K562 (cell line): ENCODE data around the gene SERPINB5. TPM values are rescaled to one million over a fixed set of nuclear protein-coding genes. Genes with fewer than 3 reads are reported as not detected.

Experiments used
- ATAC-seq: fragments of 200-7000 bp; cut with Tn5 transposase; 3 replicates; pipeline ENCODE4 v1.9.1; 2020; ENCODE audit warnings: moderate library complexity
- BruUV-seq: library from RNA; stranded (reverse); fragments of 400-500 nt; replicated peaks from 2 replicates; lab custom pipeline; 2021; lab: Mats Ljungman, UMichigan
- CTCF ChIA-PET: fragments of 300-600 bp; formaldehyde crosslinking; extraction: SDS; loops from one replicate; lab custom pipeline; 2021; ENCODE audit warnings: low intra/inter-chr PET ratio; lab: Yijun Ruan, JAX
- POLR2A ChIA-PET: fragments of 300-600, 350-650 bp; sonication (Branson Sonifier 250); formaldehyde crosslinking; extraction: SDS; loops from one replicate; lab custom pipeline; 2021; ENCODE audit warnings: antibody characterized with exemption, inconsistent platforms; lab: Yijun Ruan, JAX
- DNase-seq, 4 experiments: peaks; one replicate each; pipeline versions ENCODE4 v3.0.0 to v3.0.0-alpha.2; 2011 to 2018; ENCODE audit warnings: low spot score in 3 of 4, mixed read lengths in 3 of 4; ENCODE audit errors: extremely low read depth in 1 of 4
- FAIRE-seq: peaks from 2 replicates; lab custom pipeline; 2011; peaks lifted over from hg19 to GRCh38; lab: Jason Lieb, UNC
- H2AFZ ChIP-seq: 2 replicates; pipeline ENCODE4 v1.6.0; 2011; ENCODE audit warnings: low read depth, low read length, control low read depth, inconsistent platforms
- H3K27ac ChIP-seq: fragments of 200-600 bp; 3 replicates; pipeline ENCODE4 v1.8.0; 2011; ENCODE audit warnings: low read depth, mild to moderate bottlenecking, control low read depth, inconsistent platforms, low read length, moderate library complexity, mixed read lengths; ENCODE audit errors: extremely low read depth
- H3K27me3 ChIP-seq, 2 experiments: fragments of 300-600 bp in 1 of 2; 2 replicates in 1 of 2; 3 replicates in 1 of 2; pipeline versions ENCODE4 v1.6.0 to v1.8.0; 2011; ENCODE audit warnings: inconsistent platforms in 2 of 2, low read length in 2 of 2, mild to moderate bottlenecking in 1 of 2, mixed read lengths in 1 of 2, moderate library complexity in 1 of 2; ENCODE audit not compliant: control insufficient read depth in 2 of 2, insufficient read depth in 2 of 2
- H3K36me3 ChIP-seq: fragments of 300-600 bp; 3 replicates; pipeline ENCODE4 v1.8.0; 2011; ENCODE audit warnings: mild to moderate bottlenecking, low read length, inconsistent platforms; ENCODE audit not compliant: control insufficient read depth, insufficient read depth
- H3K4me1 ChIP-seq, 2 experiments: fragments of 200-600 bp in 1 of 2; replicated peaks in 1 of 2; 2 replicates in 1 of 2; 3 replicates in 1 of 2; pipeline versions ENCODE4 v1.5.1 to v1.8.0; 2011; ENCODE audit warnings: inconsistent platforms in 2 of 2, low read length in 2 of 2, mild to moderate bottlenecking in 1 of 2, mixed read lengths in 1 of 2, moderate library complexity in 1 of 2; ENCODE audit not compliant: control insufficient read depth in 2 of 2, insufficient read depth in 2 of 2
- H3K4me2 ChIP-seq: 2 replicates; pipeline ENCODE4 v1.6.1; 2011; ENCODE audit warnings: low read length, control low read depth, inconsistent platforms, mixed read lengths; ENCODE audit not compliant: insufficient read depth
- H3K4me3 ChIP-seq: fragments of 200-600 bp; sonication (generic), shearing (Covaris generic); 2 replicates; pipeline ENCODE4 v1.5.1; 2016; ENCODE audit warnings: control low read depth, inconsistent platforms
- H3K79me2 ChIP-seq: fragments of 200-600 bp; 3 replicates; pipeline ENCODE4 v1.8.0; 2011; ENCODE audit warnings: low read length, inconsistent platforms; ENCODE audit not compliant: control insufficient read depth, insufficient read depth
- H3K9ac ChIP-seq, 2 experiments: 2 replicates each; pipeline versions ENCODE4 v1.6.0 to v1.6.1; 2011; ENCODE audit warnings: low read depth in 2 of 2, low read length in 2 of 2, control low read depth in 1 of 2, inconsistent platforms in 1 of 2, mild to moderate bottlenecking in 1 of 2, mixed read lengths in 1 of 2; ENCODE audit not compliant: insufficient read depth in 1 of 2
- H3K9me1 ChIP-seq: one replicate; pipeline ENCODE4 v1.6.0; 2011; ENCODE audit warnings: inconsistent platforms, mild to moderate bottlenecking, low read length, moderate library complexity; ENCODE audit not compliant: control insufficient read depth, insufficient read depth
- H3K9me3 ChIP-seq: replicated peaks from 2 replicates; pipeline ENCODE4 v1.5.1; 2011; ENCODE audit warnings: low read depth, low read length, inconsistent platforms; ENCODE audit not compliant: control insufficient read depth, insufficient read depth
- H4K20me1 ChIP-seq: replicated peaks from 2 replicates; pipeline ENCODE4 v1.6.1; 2011; ENCODE audit warnings: low read length, inconsistent platforms, mixed read lengths; ENCODE audit not compliant: control insufficient read depth, insufficient read depth
- LARP7 ChIP-seq: fragments of 450-650 bp; IDR thresholded peaks from 2 replicates; pipeline ENCODE4 v1.6.1; 2016
- MTF1 ChIP-seq: fragments of 250-450 bp; sonication (Bioruptor Pico); IDR thresholded peaks from 2 replicates; pipeline ENCODE4 v1.9.0; 2021; ENCODE audit warnings: moderate library complexity, mild to moderate bottlenecking, inconsistent platforms, borderline replicate concordance
- MXI1 ChIP-seq: IDR thresholded peaks from 2 replicates; pipeline ENCODE4 v1.6.1; 2011; ENCODE audit warnings: low read depth, mild to moderate bottlenecking, improper control_type of control experiment, low read length
- NFXL1 ChIP-seq: fragments of 450-650 bp; formaldehyde crosslinking; IDR thresholded peaks from 2 replicates; pipeline ENCODE4 v1.4.0; 2021; ENCODE audit warnings: mild to moderate bottlenecking
- RCOR1 ChIP-seq, 2 experiments: IDR thresholded peaks; 2 replicates each; pipeline ENCODE4 v1.6.1; 2012; ENCODE audit warnings: low read depth in 2 of 2, low read length in 2 of 2, borderline replicate concordance in 1 of 2, improper control_type of control experiment in 1 of 2
- SMARCE1 ChIP-seq: fragments of 450-650 bp; IDR thresholded peaks from 2 replicates; pipeline ENCODE4 v1.7.1; 2016; ENCODE audit warnings: mild to moderate bottlenecking
- TGIF2 ChIP-seq: sonication (generic); formaldehyde crosslinking; IDR thresholded peaks from 2 replicates; pipeline ENCODE4 v1.8.1; 2022; ENCODE audit warnings: mild to moderate bottlenecking, missing genetic modification reagents, moderate library complexity
- WGBS: fragments of 100-300 bp; shearing (Covaris generic); methylation state at CpG from one replicate; pipeline ENCODE4 v1.1.6; 2016; ENCODE audit warnings: low coverage, mixed read lengths; ENCODE audit not compliant: insufficient coverage; ENCODE audit errors: missing lambda C conversion rate; 5-methylcytosine and 5-hydroxymethylcytosine counted together
- in situ Hi-C: fragments of 300-500 bp; cut with MboI; formaldehyde crosslinking; loops from 4 replicates; pipeline ENCODE4 v1.15.0; 2018; ENCODE audit warnings: inconsistent platforms, mixed read lengths
- intact Hi-C: fragments of 100-400 bp; cut with micrococcal nuclease; formaldehyde crosslinking; loops from 2 replicates; pipeline ENCODE4 v1.14.2; 2022
- polyA plus RNA-seq, 8 experiments: library from polyadenylated mRNA; depleted of rRNA in 4 of 8; stranded (reverse) in 5 of 8; unstranded in 3 of 8; fragments of >200 nt; fragmentation: Nextera tagmentation in 2 of 8; fragmentation: Illumina TruSeq in 1 of 8; extraction: Ambion mirVana in 2 of 8; extraction: Trizol in 1 of 8; gene quantifications; 2 replicates each; pipeline versions ENCODE4 v1.2.1 to v1.2.3, GENCODE V29; 2011 to 2014; ENCODE audit warnings: inconsistent platforms in 1 of 8, missing spikeins in 1 of 8
- total RNA-seq, 7 experiments: library from RNA; depleted of rRNA in 6 of 7; stranded (reverse); fragments of >200 nt in 6 of 7; fragmentation: Illumina TruSeq in 2 of 7; extraction: Trizol in 2 of 7; gene quantifications; 2 replicates each; pipeline versions ENCODE4 v1.2.1 to v1.2.3, GENCODE V29; 2011 to 2021; ENCODE audit warnings: low replicate concordance in 1 of 7
- TF ChIP-seq, protein P1 (sequence below): fragments of 450-650 bp; IDR thresholded peaks from 2 replicates; pipeline ENCODE4 v1.6.1; 2016
- TF ChIP-seq, protein P2 (sequence below): fragments of 150-350 bp; IDR thresholded peaks from 2 replicates; pipeline ENCODE4 v1.6.1; 2014; ENCODE audit warnings: low read depth, mild to moderate bottlenecking, low read length, borderline replicate concordance
- TF ChIP-seq, protein P3 (sequence below): fragments of 450-650 bp; formaldehyde crosslinking; IDR thresholded peaks from 2 replicates; pipeline ENCODE4 v1.4.0; 2020; ENCODE audit warnings: mild to moderate bottlenecking

The SERPINB5 gene
- total and polyA plus RNA-seq, 9 of the 15 experiments (the other 6 are each of a cell fraction or from before 2014, with no cell fraction given): 0.05 to 1.4 (median 0.49) TPM; not detected in 1

DNA sequence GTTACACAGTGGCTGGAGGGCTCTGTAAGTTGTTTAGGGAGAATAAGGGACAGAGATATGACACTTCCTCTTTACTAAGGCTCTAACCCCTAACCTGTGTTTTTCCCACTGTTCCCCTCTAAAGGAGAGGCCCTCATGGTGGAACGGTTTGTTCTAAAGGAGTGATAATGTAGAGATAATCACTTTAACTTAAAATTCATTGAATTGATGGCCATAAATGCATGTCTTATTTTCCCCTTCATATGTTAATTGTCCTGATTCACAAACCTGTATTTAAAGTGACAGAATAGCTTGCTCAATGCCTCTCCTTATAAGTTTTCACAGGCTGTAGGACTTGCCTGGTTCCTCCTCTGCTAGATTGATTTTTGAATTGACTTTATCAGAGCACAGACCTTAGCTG, 65.3 kb downstream of the SERPINB5 start, which contains the start of gene SERPINB12:
Gene SERPINB12, plus strand, starts transcription at position 301 of the 400 bp plus-strand sequence. CDS start 13,791 bp downstream, outside the sequence.
- no TSS peak for BruUV-seq
- H3K79me2 ChIP-seq: no peaks in the 10 kb centered on the region
- no peaks in the 10 kb centered on the region for H3K9me1 ChIP-seq
- H3K9ac ChIP-seq: no peak within 1 kb of the TSS
- H3K27me3 ChIP-seq: no peaks in the 10 kb centered on the region
- H3K36me3 ChIP-seq: no peaks in the 10 kb centered on the region
- H3K4me3 ChIP-seq: no peak within 1 kb of the TSS
- in situ Hi-C loops (no loop called here), intact Hi-C loops (no loop called here)
- H3K4me1 ChIP-seq: no peaks in the 10 kb centered on the region
- no peak for DNase-seq
- FAIRE-seq: no peak
- H3K4me2 ChIP-seq: no peak within 1 kb of the TSS
- ChIA-PET POLR2A (no interaction called here), CTCF (no interaction called here)
- WGBS: 0% methylated on average over 1 of the region's 1 CpG
- H2AFZ ChIP-seq: no peak within 1 kb of the TSS
- H3K27ac ChIP-seq: no peak within 1 kb of the TSS
- H3K9me3 ChIP-seq: no peaks in the 10 kb centered on the region
- H4K20me1 ChIP-seq: no peaks in the 10 kb centered on the region
- no peak for ATAC-seq
- TF ChIP-seq RCOR1 (IDR thresholded peaks at IDR 0.05; ENCODE audit: borderline replicate concordance in 1 of 2, low read depth in 2 of 2, low read length in 2 of 2) (no peak), SMARCE1 (no peak), TGIF2 (CRISPR knock-in tag) (no peak), NFXL1 (no peak), MXI1 (no peak), LARP7 (no peak), MTF1 (CRISPR knock-in tag) (no peak)
- TF ChIP-seq, protein P1, sequence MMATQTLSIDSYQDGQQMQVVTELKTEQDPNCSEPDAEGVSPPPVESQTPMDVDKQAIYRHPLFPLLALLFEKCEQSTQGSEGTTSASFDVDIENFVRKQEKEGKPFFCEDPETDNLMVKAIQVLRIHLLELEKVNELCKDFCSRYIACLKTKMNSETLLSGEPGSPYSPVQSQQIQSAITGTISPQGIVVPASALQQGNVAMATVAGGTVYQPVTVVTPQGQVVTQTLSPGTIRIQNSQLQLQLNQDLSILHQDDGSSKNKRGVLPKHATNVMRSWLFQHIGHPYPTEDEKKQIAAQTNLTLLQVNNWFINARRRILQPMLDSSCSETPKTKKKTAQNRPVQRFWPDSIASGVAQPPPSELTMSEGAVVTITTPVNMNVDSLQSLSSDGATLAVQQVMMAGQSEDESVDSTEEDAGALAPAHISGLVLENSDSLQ: no peak
- TF ChIP-seq, protein P2, sequence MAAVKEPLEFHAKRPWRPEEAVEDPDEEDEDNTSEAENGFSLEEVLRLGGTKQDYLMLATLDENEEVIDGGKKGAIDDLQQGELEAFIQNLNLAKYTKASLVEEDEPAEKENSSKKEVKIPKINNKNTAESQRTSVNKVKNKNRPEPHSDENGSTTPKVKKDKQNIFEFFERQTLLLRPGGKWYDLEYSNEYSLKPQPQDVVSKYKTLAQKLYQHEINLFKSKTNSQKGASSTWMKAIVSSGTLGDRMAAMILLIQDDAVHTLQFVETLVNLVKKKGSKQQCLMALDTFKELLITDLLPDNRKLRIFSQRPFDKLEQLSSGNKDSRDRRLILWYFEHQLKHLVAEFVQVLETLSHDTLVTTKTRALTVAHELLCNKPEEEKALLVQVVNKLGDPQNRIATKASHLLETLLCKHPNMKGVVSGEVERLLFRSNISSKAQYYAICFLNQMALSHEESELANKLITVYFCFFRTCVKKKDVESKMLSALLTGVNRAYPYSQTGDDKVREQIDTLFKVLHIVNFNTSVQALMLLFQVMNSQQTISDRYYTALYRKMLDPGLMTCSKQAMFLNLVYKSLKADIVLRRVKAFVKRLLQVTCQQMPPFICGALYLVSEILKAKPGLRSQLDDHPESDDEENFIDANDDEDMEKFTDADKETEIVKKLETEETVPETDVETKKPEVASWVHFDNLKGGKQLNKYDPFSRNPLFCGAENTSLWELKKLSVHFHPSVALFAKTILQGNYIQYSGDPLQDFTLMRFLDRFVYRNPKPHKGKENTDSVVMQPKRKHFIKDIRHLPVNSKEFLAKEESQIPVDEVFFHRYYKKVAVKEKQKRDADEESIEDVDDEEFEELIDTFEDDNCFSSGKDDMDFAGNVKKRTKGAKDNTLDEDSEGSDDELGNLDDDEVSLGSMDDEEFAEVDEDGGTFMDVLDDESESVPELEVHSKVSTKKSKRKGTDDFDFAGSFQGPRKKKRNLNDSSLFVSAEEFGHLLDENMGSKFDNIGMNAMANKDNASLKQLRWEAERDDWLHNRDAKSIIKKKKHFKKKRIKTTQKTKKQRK: no peak
- TF ChIP-seq, protein P3, sequence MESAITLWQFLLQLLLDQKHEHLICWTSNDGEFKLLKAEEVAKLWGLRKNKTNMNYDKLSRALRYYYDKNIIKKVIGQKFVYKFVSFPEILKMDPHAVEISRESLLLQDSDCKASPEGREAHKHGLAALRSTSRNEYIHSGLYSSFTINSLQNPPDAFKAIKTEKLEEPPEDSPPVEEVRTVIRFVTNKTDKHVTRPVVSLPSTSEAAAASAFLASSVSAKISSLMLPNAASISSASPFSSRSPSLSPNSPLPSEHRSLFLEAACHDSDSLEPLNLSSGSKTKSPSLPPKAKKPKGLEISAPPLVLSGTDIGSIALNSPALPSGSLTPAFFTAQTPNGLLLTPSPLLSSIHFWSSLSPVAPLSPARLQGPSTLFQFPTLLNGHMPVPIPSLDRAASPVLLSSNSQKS: no peak
